SK-N-MC (cell line): ENCODE data around the gene DDAH2.
A peak's percentile ranks its signal among the peaks of the same experiment; 100 is the strongest.

ENCODE experiments used
- DNase-seq: peaks from one replicate; pipeline ENCODE4 v3.0.0-alpha.2; 2011; ENCODE audit warnings: low read depth, low spot score
- H3K27ac ChIP-seq: fragments of 200-600 bp; sonication (generic); 2 replicates; pipeline ENCODE4 v1.5.1; 2016; ENCODE audit warnings: mixed run types
- H3K36me3 ChIP-seq: fragments of 200-600 bp; sonication (generic); 2 replicates; pipeline ENCODE4 v1.6.1; 2017; ENCODE audit warnings: antibody characterized with exemption, low read length, mixed read lengths; ENCODE audit not compliant: insufficient read depth
- H3K4me3 ChIP-seq: fragments of 200-600 bp; sonication (generic); 2 replicates; pipeline ENCODE4 v1.5.1; 2016
- H3K9ac ChIP-seq: fragments of 200-600 bp; sonication (generic); 2 replicates; pipeline ENCODE4 v1.8.0; 2017; ENCODE audit warnings: mixed run types, mixed read lengths; ENCODE audit not compliant: insufficient read length
- H3K9me3 ChIP-seq: fragments of 200-600 bp; sonication (generic); 2 replicates; pipeline ENCODE4 v1.6.1; 2017; ENCODE audit warnings: low read depth, mild to moderate bottlenecking, antibody characterized with exemption, low read length, moderate library complexity, mixed read lengths
- EZH2 ChIP-seq: fragments of 200-600 bp; sonication (generic); IDR thresholded peaks from one replicate; pipeline ENCODE4 v1.6.1; 2017; ENCODE audit warnings: antibody characterized with exemption
- FOXP2 ChIP-seq: optimal IDR thresholded peaks from 2 replicates; pipeline ENCODE3; 2011; ENCODE audit warnings: mild to moderate bottlenecking, moderate library complexity; ENCODE audit not compliant: insufficient read depth; ENCODE audit errors: extremely low read length, control extremely low read depth
- POLR2AphosphoS5 ChIP-seq: IDR thresholded peaks from 2 replicates; pipeline ENCODE4 v1.6.1; 2012; ENCODE audit warnings: mild to moderate bottlenecking, low read depth, low read length, borderline replicate concordance

The DDAH2 gene

GRCh38 chr6:31722173-31722572, 6.9 kb downstream of the DDAH2 start:
- no peaks in the 10 kb centered on the region for H3K9me3 ChIP-seq
- no peak for DNase-seq

GRCh38 chr6:31721351-31722020, 7.6 kb downstream of the DDAH2 start, which contains the start of gene LY6G6C:
Gene LY6G6C (minus strand): TSS chr6:31721746. CDS start chr6:31721679, 67 bp downstream.
- no peak for DNase-seq
- Histone ChIP-seq H3K4me3 (no peak within 1 kb of the TSS), H3K27ac (no peak within 1 kb of the TSS), H3K9me3 (no peaks in the 10 kb centered on the region), H3K36me3 (no peaks in the 10 kb centered on the region), H3K9ac (no peak within 1 kb of the TSS)
- no peak for TF ChIP-seq POLR2AphosphoS5
- TF ChIP-seq EZH2 = no peak
- no peak for TF ChIP-seq FOXP2

More at GRCh38 chr6:31722173-31722572, 6.9 kb downstream of the DDAH2 start:
- Histone ChIP-seq H3K9ac (no peak overlapping the region), H3K36me3 (peaks cover 3% of the 10 kb centered on the region; the same call in 1 of the 2 replicates), H3K4me3 (no peak overlapping the region), H3K27ac (no peak overlapping the region)
- no peak for TF ChIP-seq EZH2
- TF ChIP-seq FOXP2 = no peak
- TF ChIP-seq POLR2AphosphoS5 = no peak

GRCh38 chr6:31720196-31720770, 8.8 kb downstream of the DDAH2 start:
- H3K9ac ChIP-seq = no peak overlapping the region
- no peaks in the 10 kb centered on the region for H3K36me3 ChIP-seq
- TF ChIP-seq EZH2 (no peak), POLR2AphosphoS5 (no peak), FOXP2 (no peak)
- no peak overlapping the region for H3K27ac ChIP-seq
- H3K4me3 ChIP-seq = no peak overlapping the region
- no peak for DNase-seq
- no peaks in the 10 kb centered on the region for H3K9me3 ChIP-seq

- DNase-seq = no peak
- no peak overlapping the region for H3K9ac ChIP-seq
- no peaks in the 10 kb centered on the region for H3K9me3 ChIP-seq
- no peak overlapping the region for H3K4me3 ChIP-seq
- no peaks in the 10 kb centered on the region for H3K36me3 ChIP-seq
- H3K27ac ChIP-seq = no peak overlapping the region
- TF ChIP-seq POLR2AphosphoS5 = no peak
- TF ChIP-seq FOXP2 = no peak
- no peak for TF ChIP-seq EZH2
Observed at GRCh38 chr6:31719001-31719400, 10.1 kb downstream of the DDAH2 start.

- Histone ChIP-seq H3K4me3 (no peak overlapping the region), H3K27ac (no peak overlapping the region), H3K36me3 (no peaks in the 10 kb centered on the region), H3K9ac (no peak overlapping the region), H3K9me3 (no peaks in the 10 kb centered on the region)
- no peak for DNase-seq
- TF ChIP-seq EZH2 (no peak), FOXP2 (no peak), POLR2AphosphoS5 (no peak)
Observed at GRCh38 chr6:31718265-31718664, 10.8 kb downstream of the DDAH2 start.

GRCh38 chr6:31717499-31718222, 11.4 kb downstream of the DDAH2 start:
- no peak overlapping the region for H3K27ac ChIP-seq
- no peak for DNase-seq
- no peak overlapping the region for H3K4me3 ChIP-seq
- TF ChIP-seq FOXP2 = no peak
- H3K9ac ChIP-seq = no peak overlapping the region
- no peaks in the 10 kb centered on the region for H3K9me3 ChIP-seq
- H3K36me3 ChIP-seq = no peaks in the 10 kb centered on the region

- peak within 1 kb of the TSS; percentile 71 for H3K9ac ChIP-seq
- no peak for DNase-seq
- no peaks in the 10 kb centered on the region for H3K9me3 ChIP-seq
- H3K36me3 ChIP-seq = no peaks in the 10 kb centered on the region
- H3K4me3 ChIP-seq = peak within 1 kb of the TSS; percentile 37
- H3K27ac ChIP-seq = peak within 1 kb of the TSS; percentile 86
- TF ChIP-seq EZH2 (no peak), FOXP2 (no peak), POLR2AphosphoS5 (no peak)
Observed at GRCh38 chr6:31715022-31715958, 13.8 kb downstream of the DDAH2 start, which contains the start of gene LY6G6D. Gene LY6G6D (plus strand): TSS chr6:31715348. CDS start chr6:31715356, 8 bp downstream.
